ENCODE results near the gene SURF4.
A peak's percentile ranks its signal among the peaks of the same experiment; 100 is the strongest.

SURF4 gene

DNA sequence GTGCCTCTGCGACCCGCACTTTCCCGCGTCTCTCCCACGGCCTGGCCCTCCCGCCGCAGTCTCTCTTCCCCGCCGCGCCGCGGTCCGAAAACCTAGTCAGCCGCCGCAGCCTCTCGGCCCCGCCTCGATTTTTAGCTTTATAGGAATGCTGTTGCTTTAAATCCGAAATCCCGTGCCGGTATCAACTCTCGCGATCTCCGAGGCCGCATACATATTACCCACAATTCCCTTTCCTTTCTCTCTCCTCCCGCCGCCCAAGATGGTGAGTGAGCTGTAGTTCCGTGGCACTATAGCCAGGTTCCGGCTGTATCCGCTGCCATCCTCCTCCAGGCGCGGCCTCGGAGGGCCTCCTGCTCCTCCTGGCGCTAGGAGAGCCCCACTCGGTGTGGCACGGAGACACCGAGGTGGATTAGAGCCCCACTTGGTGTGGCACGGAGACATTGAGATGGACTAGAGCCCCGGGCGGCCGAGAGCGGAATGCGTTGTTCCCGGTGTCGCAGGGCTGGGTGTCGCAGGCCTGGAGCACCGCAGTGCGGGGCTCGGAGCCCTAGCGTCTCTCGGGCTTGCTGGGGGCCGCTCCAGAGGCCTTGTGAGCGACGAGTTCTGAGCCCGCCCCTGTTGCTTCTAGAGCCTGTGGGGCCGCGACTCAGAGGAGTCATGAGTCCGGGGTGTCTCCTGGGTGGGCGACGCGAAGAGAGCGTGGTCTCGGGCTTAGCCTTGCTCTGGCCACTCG, 27.7 kb downstream of the SURF4 start, which contains the start of the genes MED22 and RPL7A:
Gene MED22 (minus strand): TSS at position 147 of the 733 bp plus-strand sequence. CDS start 1,469 bp downstream, outside the sequence.
Gene RPL7A (plus strand): TSS at position 234 of the 733 bp plus-strand sequence. CDS start 26 bp downstream, at position 260.
- H4K20me1 ChIP-seq (ENCODE audit: control insufficient read depth, insufficient read depth, low read depth, low read length): peaks cover 16% of the 10 kb centered on the region; the same call in 1 of the 2 replicates

DNA sequence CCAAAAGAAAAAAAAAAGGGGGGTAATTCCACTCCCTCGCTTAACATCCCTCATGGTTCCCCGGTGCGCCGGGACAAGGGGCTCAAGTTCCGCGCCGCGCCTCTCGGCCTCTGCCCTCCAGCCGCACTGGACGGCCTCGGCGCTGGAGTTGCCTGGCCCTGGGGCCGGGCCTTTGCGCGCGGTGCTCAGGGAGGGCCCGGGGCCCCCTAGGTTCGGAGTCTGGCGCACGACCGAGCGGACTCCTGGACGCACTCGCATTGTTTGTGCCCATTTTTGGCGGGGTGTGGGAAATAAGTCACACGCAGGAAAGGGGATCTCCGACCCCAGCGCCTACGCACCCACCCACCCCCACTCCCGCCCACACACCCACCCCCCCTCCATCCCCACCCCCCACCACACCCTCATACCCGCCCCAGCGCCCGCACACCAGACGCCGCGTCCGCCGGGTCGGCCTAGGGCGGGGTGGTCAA, 28.3 kb downstream of the SURF4 start:
- Histone ChIP-seq H3K4me2 (ENCODE audit: low read length) (peak overlapping the region; percentile 98), H3K4me3 (ENCODE audit: low read length) (peak overlapping the region; percentile 83), H3K9me3 (ENCODE audit: control insufficient read depth, insufficient read depth, low read length) (no peaks in the 10 kb centered on the region), H3F3A (ENCODE audit: control insufficient read depth, insufficient read depth) (peaks cover 41% of the 10 kb centered on the region), H3K4me1 (ENCODE audit: control insufficient read depth, low read length) (peaks cover 29% of the 10 kb centered on the region), H3K27me3 (ENCODE audit: control insufficient read depth, low read length) (no peaks in the 10 kb centered on the region), H3K9me2 (replicated peaks; ENCODE audit: control insufficient read depth, low read length) (no peaks in the 10 kb centered on the region), H3K36me3 (ENCODE audit: control insufficient read depth, low read length) (peaks cover 86% of the 10 kb centered on the region), H3K79me2 (ENCODE audit: control insufficient read depth, low read length) (peaks cover 57% of the 10 kb centered on the region), H3K27ac (ENCODE audit: low read depth, low read length) (peak overlapping the region; percentile 81), H4K20me1 (ENCODE audit: control insufficient read depth, insufficient read depth, low read depth, low read length) (peaks cover 16% of the 10 kb centered on the region; the same call in 1 of the 2 replicates)
- no peak for TF ChIP-seq EZH2phosphoT487 (IDR thresholded peaks at IDR 0.05; ENCODE audit: borderline replicate concordance, low read length)
- TF ChIP-seq, protein P1, sequence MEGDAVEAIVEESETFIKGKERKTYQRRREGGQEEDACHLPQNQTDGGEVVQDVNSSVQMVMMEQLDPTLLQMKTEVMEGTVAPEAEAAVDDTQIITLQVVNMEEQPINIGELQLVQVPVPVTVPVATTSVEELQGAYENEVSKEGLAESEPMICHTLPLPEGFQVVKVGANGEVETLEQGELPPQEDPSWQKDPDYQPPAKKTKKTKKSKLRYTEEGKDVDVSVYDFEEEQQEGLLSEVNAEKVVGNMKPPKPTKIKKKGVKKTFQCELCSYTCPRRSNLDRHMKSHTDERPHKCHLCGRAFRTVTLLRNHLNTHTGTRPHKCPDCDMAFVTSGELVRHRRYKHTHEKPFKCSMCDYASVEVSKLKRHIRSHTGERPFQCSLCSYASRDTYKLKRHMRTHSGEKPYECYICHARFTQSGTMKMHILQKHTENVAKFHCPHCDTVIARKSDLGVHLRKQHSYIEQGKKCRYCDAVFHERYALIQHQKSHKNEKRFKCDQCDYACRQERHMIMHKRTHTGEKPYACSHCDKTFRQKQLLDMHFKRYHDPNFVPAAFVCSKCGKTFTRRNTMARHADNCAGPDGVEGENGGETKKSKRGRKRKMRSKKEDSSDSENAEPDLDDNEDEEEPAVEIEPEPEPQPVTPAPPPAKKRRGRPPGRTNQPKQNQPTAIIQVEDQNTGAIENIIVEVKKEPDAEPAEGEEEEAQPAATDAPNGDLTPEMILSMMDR (IDR thresholded peaks at IDR 0.05; ENCODE audit: low read depth, low read length, poor library complexity, severe bottlenecking): no peak

More for the DNA sequence above, 27.7 kb downstream of the SURF4 start, which contains the start of the genes MED22 and RPL7A:
- Histone ChIP-seq H3K4me3 (ENCODE audit: low read length) (peak within 1 kb of the TSS; percentile 83), H3K27me3 (ENCODE audit: control insufficient read depth, low read length) (no peaks in the 10 kb centered on the region), H3K9me2 (replicated peaks; ENCODE audit: control insufficient read depth, low read length) (no peaks in the 10 kb centered on the region), H3K9me3 (ENCODE audit: control insufficient read depth, insufficient read depth, low read length) (no peaks in the 10 kb centered on the region), H3K4me2 (ENCODE audit: low read length) (peak within 1 kb of the TSS; percentile 98), H3K4me1 (ENCODE audit: control insufficient read depth, low read length) (peaks cover 30% of the 10 kb centered on the region), H3K27ac (ENCODE audit: low read depth, low read length) (peak within 1 kb of the TSS; percentile 81), H3K36me3 (ENCODE audit: control insufficient read depth, low read length) (peaks cover 86% of the 10 kb centered on the region), H3F3A (ENCODE audit: control insufficient read depth, insufficient read depth) (peaks cover 47% of the 10 kb centered on the region), H3K79me2 (ENCODE audit: control insufficient read depth, low read length) (peaks cover 57% of the 10 kb centered on the region)
- TF ChIP-seq, protein P1 (IDR thresholded peaks at IDR 0.05; ENCODE audit: low read depth, low read length, poor library complexity, severe bottlenecking): no peak
- no peak for TF ChIP-seq EZH2phosphoT487 (IDR thresholded peaks at IDR 0.05; ENCODE audit: borderline replicate concordance, low read length)

DNA sequence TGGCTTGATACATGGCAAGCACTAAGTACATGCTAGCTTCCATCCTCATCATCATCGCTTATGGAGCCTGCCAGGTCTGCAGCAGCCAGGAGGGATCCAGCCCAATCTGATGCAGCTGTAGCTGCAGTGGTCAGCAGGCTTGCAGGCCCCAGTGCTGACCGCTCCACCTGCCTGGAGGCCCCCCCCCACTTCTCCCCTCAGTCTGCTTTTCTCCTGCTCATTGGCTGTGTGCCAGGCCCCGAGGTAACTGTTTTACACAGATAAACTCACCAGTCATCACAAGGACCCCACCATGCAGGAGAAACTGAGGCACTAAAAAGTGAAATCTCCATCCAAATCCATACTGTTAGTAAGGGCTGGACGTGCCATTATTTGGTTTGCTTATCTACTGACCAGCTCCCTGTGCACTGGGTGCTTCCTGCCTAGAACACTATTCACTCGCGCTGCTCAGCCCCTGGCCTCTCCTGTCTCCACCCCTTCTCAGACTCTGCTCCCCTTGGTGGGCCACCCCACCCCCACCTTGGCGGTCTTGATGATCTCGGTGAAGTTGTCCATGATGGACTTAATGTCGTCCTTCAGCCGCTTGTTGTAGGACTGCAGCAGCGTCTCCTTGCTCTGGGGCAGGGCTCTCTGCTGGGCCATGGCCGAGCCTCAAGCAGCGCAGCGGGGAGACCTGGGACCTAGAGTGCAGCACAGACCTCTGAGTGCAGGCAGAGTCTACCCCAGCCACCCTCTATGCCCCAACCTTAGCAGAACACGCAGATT, 29.7 kb downstream of the SURF4 start:
- H3K9me2 ChIP-seq (replicated peaks; ENCODE audit: control insufficient read depth, low read length): no peaks in the 10 kb centered on the region
- H3K36me3 ChIP-seq (ENCODE audit: control insufficient read depth, low read length): peaks cover 86% of the 10 kb centered on the region
- H3K4me3 ChIP-seq (ENCODE audit: low read length): peak overlapping the region; percentile 83
- no peak for TF ChIP-seq EZH2phosphoT487 (IDR thresholded peaks at IDR 0.05; ENCODE audit: borderline replicate concordance, low read length)
- TF ChIP-seq, protein P1 (IDR thresholded peaks at IDR 0.05; ENCODE audit: low read depth, low read length, poor library complexity, severe bottlenecking): no peak
- peaks cover 16% of the 10 kb centered on the region; the same call in 1 of the 2 replicates for H4K20me1 ChIP-seq (ENCODE audit: control insufficient read depth, insufficient read depth, low read depth, low read length)
- no peak overlapping the region for H3K27ac ChIP-seq (ENCODE audit: low read depth, low read length)
- H3K4me1 ChIP-seq (ENCODE audit: control insufficient read depth, low read length): peaks cover 36% of the 10 kb centered on the region
- peaks cover 57% of the 10 kb centered on the region for H3K79me2 ChIP-seq (ENCODE audit: control insufficient read depth, low read length)
- no peaks in the 10 kb centered on the region for H3K27me3 ChIP-seq (ENCODE audit: control insufficient read depth, low read length)
- peaks cover 29% of the 10 kb centered on the region for H3F3A ChIP-seq (ENCODE audit: control insufficient read depth, insufficient read depth)
- no peaks in the 10 kb centered on the region for H3K9me3 ChIP-seq (ENCODE audit: control insufficient read depth, insufficient read depth, low read length)
- peak overlapping the region; percentile 98 for H3K4me2 ChIP-seq (ENCODE audit: low read length)
